Endothelial cell of umbilical vein (primary cell): Measurements from ENCODE around the gene SDC3. TPM values are rescaled to one million over a fixed set of nuclear protein-coding genes. Genes with fewer than 3 reads are reported as not detected.

Source experiments
- BruUV-seq: library from RNA; stranded (reverse); fragments of 400-500 nt; replicated peaks from 2 replicates; lab custom pipeline; 2021; lab: Mats Ljungman, UMichigan
- CTCF ChIA-PET: fragments of 300-600, 350-600 bp; sonication (Branson Sonifier 250); formaldehyde crosslinking; loops from one replicate; lab custom pipeline; 2021; ENCODE audit warnings: antibody characterized with exemption, inconsistent platforms; lab: Charles Lee
- POLR2A ChIA-PET: fragments of 300-600, 350-600 bp; sonication (Branson Sonifier 250); formaldehyde crosslinking; loops from one replicate; lab custom pipeline; 2021; ENCODE audit warnings: antibody characterized with exemption, inconsistent platforms; lab: Charles Lee
- DNase-seq: peaks from one replicate; pipeline ENCODE4 v3.0.0-alpha.2; 2011; ENCODE audit warnings: low read depth, low spot score
- FAIRE-seq: peaks from 2 replicates; lab custom pipeline; 2011; peaks lifted over from hg19 to GRCh38; lab: Jason Lieb, UNC
- H2AFZ ChIP-seq: 2 replicates; pipeline ENCODE4 v1.6.0; 2012; ENCODE audit warnings: low read depth, low read length, control low read depth, inconsistent platforms
- H3K27ac ChIP-seq: 2 replicates; pipeline ENCODE4 v1.5.1; 2011; ENCODE audit warnings: low read depth, mild to moderate bottlenecking, control low read depth, low read length, moderate library complexity; ENCODE audit not compliant: insufficient read depth
- H3K27me3 ChIP-seq, 2 experiments: 2 replicates each; pipeline versions ENCODE4 v1.6.0 to v1.6.1; 2011; ENCODE audit warnings: low read length in 2 of 2, mixed read lengths in 1 of 2; ENCODE audit not compliant: control insufficient read depth in 2 of 2, insufficient read depth in 2 of 2
- H3K36me3 ChIP-seq, 2 experiments: 2 replicates in 1 of 2; 3 replicates in 1 of 2; pipeline ENCODE4 v1.5.1; 2011; ENCODE audit warnings: low read length in 2 of 2, mild to moderate bottlenecking in 1 of 2, moderate library complexity in 1 of 2; ENCODE audit not compliant: control insufficient read depth in 2 of 2, insufficient read depth in 2 of 2; ENCODE audit errors: extremely low read depth in 1 of 2
- H3K4me1 ChIP-seq: 3 replicates; pipeline ENCODE4 v1.5.1; 2011; ENCODE audit warnings: mild to moderate bottlenecking, low read length; ENCODE audit not compliant: control insufficient read depth, insufficient read depth; ENCODE audit errors: extremely low read depth
- H3K4me2 ChIP-seq: 2 replicates; pipeline ENCODE4 v1.6.1; 2011; ENCODE audit warnings: low read length, control low read depth, mixed read lengths; ENCODE audit not compliant: insufficient read depth
- H3K4me3 ChIP-seq, 3 experiments: fragments of 200-600 bp in 1 of 3; sonication (generic), shearing (Covaris generic) in 1 of 3; replicated peaks in 1 of 3; 2 replicates each; pipeline ENCODE4 v1.5.1; 2011 to 2016; ENCODE audit warnings: control low read depth in 3 of 3, low read length in 3 of 3, mild to moderate bottlenecking in 2 of 3, inconsistent platforms in 1 of 3, low read depth in 1 of 3, moderate library complexity in 1 of 3; ENCODE audit not compliant: insufficient read depth in 1 of 3
- H3K79me2 ChIP-seq: 2 replicates; pipeline ENCODE4 v1.6.0; 2012; ENCODE audit warnings: low read length, inconsistent platforms; ENCODE audit not compliant: control insufficient read depth, insufficient read depth
- H3K9ac ChIP-seq: replicated peaks from 2 replicates; pipeline ENCODE3; 2011; ENCODE audit warnings: low read length, control low read depth; ENCODE audit not compliant: insufficient read depth; ENCODE audit errors: extremely low read depth
- H3K9me1 ChIP-seq: replicated peaks from 3 replicates; pipeline ENCODE4 v1.6.0; 2011; ENCODE audit warnings: mild to moderate bottlenecking, low read length; ENCODE audit not compliant: control insufficient read depth, insufficient read depth; ENCODE audit errors: extremely low read depth
- H3K9me3 ChIP-seq: replicated peaks from 2 replicates; pipeline ENCODE4 v1.5.1; 2012; ENCODE audit warnings: low read length, inconsistent platforms; ENCODE audit not compliant: control insufficient read depth, insufficient read depth
- H4K20me1 ChIP-seq: replicated peaks from 2 replicates; pipeline ENCODE3; 2011; ENCODE audit warnings: mild to moderate bottlenecking, low read length; ENCODE audit not compliant: control insufficient read depth, insufficient read depth; ENCODE audit errors: extremely low read depth
- CTCF ChIP-seq, 2 donors: IDR thresholded peaks; 1 replicate in 1 of 2; 2 replicates in 1 of 2; pipeline ENCODE4 v1.5.1; 2011; ENCODE audit warnings: low read length in 2 of 2, mild to moderate bottlenecking in 2 of 2, moderate library complexity in 2 of 2, control low read depth in 1 of 2, inconsistent platforms in 1 of 2, low read depth in 1 of 2; ENCODE audit not compliant: insufficient read depth in 1 of 2; ENCODE audit errors: extremely low read depth in 1 of 2
- EZH2 ChIP-seq: IDR thresholded peaks from 2 replicates; pipeline ENCODE4 v1.6.1; 2012; ENCODE audit warnings: borderline replicate concordance, low read depth, mild to moderate bottlenecking, moderate library complexity, low read length, inconsistent platforms; ENCODE audit not compliant: severe bottlenecking
- FOS ChIP-seq: IDR thresholded peaks from 2 replicates; pipeline ENCODE4 v1.6.1; 2011; ENCODE audit warnings: mild to moderate bottlenecking, low read length, moderate library complexity, borderline replicate concordance; ENCODE audit not compliant: insufficient read depth
- GATA2 ChIP-seq: IDR thresholded peaks from 2 replicates; pipeline ENCODE4 v1.7.0; 2011; ENCODE audit warnings: low read depth, mild to moderate bottlenecking, moderate library complexity, mixed read lengths, low read length; ENCODE audit not compliant: insufficient read length, insufficient read depth
- JUN ChIP-seq: IDR thresholded peaks from 2 replicates; pipeline ENCODE4 v1.6.1; 2011; ENCODE audit warnings: borderline replicate concordance, low read depth; ENCODE audit not compliant: insufficient read length, insufficient read depth
- MAX ChIP-seq: IDR thresholded peaks from 2 replicates; pipeline ENCODE4 v1.6.1; 2011; ENCODE audit not compliant: insufficient read depth, insufficient read length
- MYC ChIP-seq: IDR thresholded peaks from one replicate; pipeline ENCODE4 v1.6.1; 2011; ENCODE audit warnings: mild to moderate bottlenecking, low read depth, low read length
- POLR2A ChIP-seq: IDR thresholded peaks from 2 replicates; pipeline ENCODE4 v1.6.1; 2012; ENCODE audit warnings: low read depth, mild to moderate bottlenecking, control low read depth, low read length
- POLR2AphosphoS5 ChIP-seq: IDR thresholded peaks from 2 replicates; pipeline ENCODE4 v1.6.1; 2012; ENCODE audit warnings: low read depth, mild to moderate bottlenecking, control low read depth, low read length, moderate library complexity; ENCODE audit not compliant: insufficient read depth
- dilution Hi-C: fragments of 300-500 bp; cut with MboI; formaldehyde crosslinking; loops from one replicate; pipeline ENCODE4 v1.15.0; 2019; ENCODE audit warnings: low sequenced_read_pairs; ENCODE audit not compliant: extremely low pct_ligation_motif_present
- intact Hi-C: fragments of 100-400 bp; cut with micrococcal nuclease; formaldehyde crosslinking; loops from one replicate; pipeline ENCODE4 v1.10.0; 2022
- polyA plus RNA-seq, 4 experiments: library from polyadenylated mRNA; depleted of rRNA in 3 of 4; stranded (reverse) in 3 of 4; unstranded in 1 of 4; fragments of >200 nt; gene quantifications; 2 replicates each; pipeline versions ENCODE4 v1.2.1 to v1.2.3, GENCODE V29; 2011 to 2012; ENCODE audit warnings: missing spikeins in 1 of 4
- total RNA-seq: library from RNA; stranded (reverse); gene quantifications from 2 replicates; pipeline ENCODE4 v1.2.3, GENCODE V29; 2021

Gene SDC3
- total and polyA plus RNA-seq, 2 donors (not counting 3 experiments of a cell fraction or from before 2014, with no cell fraction given): 7.1 to 25.9 TPM

GRCh38 chr1:30890502-30891226, 17.9 kb downstream of the SDC3 start:
- CTCF ChIA-PET: interaction anchor here (1.4 kb wide), 1 partner anchor 111 kb away, joined by 3 read pairs; no protein-coding TSS in a partner anchor
- H2AFZ ChIP-seq: no peak overlapping the region
- H3K9ac ChIP-seq: no peak overlapping the region
- no peaks in the 10 kb centered on the region for H3K9me3 ChIP-seq
- TF ChIP-seq POLR2AphosphoS5: no peak
- no peak for TF ChIP-seq CTCF (IDR thresholded peaks at IDR 0.05; ENCODE audit: extremely low read depth in 1 of 2, insufficient read depth in 1 of 2, low read depth in 1 of 2, low read length in 2 of 2)
- no peak for TF ChIP-seq EZH2
- TF ChIP-seq JUN: no peak
- no peak for TF ChIP-seq MAX
- TF ChIP-seq FOS: no peak
- no peak for TF ChIP-seq GATA2
- TF ChIP-seq POLR2A: no peak
- no peak for TF ChIP-seq MYC
- no TSS peak for BruUV-seq
- H3K27me3 ChIP-seq: no peaks in the 10 kb centered on the region
- H3K4me3 ChIP-seq: no peak overlapping the region
- no peak overlapping the region for H3K27ac ChIP-seq
- no peaks in the 10 kb centered on the region for H3K36me3 ChIP-seq
- no peaks in the 10 kb centered on the region for H3K9me1 ChIP-seq
- no peaks in the 10 kb centered on the region for H4K20me1 ChIP-seq
- intact Hi-C loops (no loop called here), dilution Hi-C loops (no loop called here)
- H3K4me1 ChIP-seq: no peaks in the 10 kb centered on the region
- DNase-seq: no peak
- POLR2A ChIA-PET: no interaction called here
- no peak for FAIRE-seq
- H3K4me2 ChIP-seq: no peak overlapping the region
- no peaks in the 10 kb centered on the region for H3K79me2 ChIP-seq
